Cardiac septum (tissue), 1 donor: ENCODE results near the gene PANK3. TPM values are rescaled to one million over a fixed set of nuclear protein-coding genes. Genes with fewer than 3 reads are reported as not detected.

Source experiments
- DNase-seq: peaks from one replicate; pipeline ENCODE4 v3.0.0-alpha.2; 2020; ENCODE audit warnings: low spot score
- intact Hi-C: fragments of 100-400 bp; cut with DNase I; formaldehyde crosslinking; loops from one replicate; pipeline ENCODE4 v1.14.0; 2022
- microRNA-seq: library from miRNA; unstranded; fragments of <30 nt; microRNA quantifications from one replicate; pipeline ENCODE4 v1.2.0, GENCODE V29; 2020
- total RNA-seq: library from RNA; stranded (reverse); fragmentation: NEBNext Ultra II Directional; extraction: Animal tissue kit (Norgen Biotek cat#: 25700); gene quantifications from one replicate; pipeline ENCODE4 v1.2.1, GENCODE V29; 2021
- donor health status: DM: no; HTN: no; CAD: no.

PANK3 gene
- total RNA-seq, 1 donor from 2014 or later = 44.9 TPM

GRCh38 chr5:168502563-168503237 is 76.5 kb downstream of the PANK3 start:
- DNase-seq = no peak
- intact Hi-C loops = no loop called here

Small RNAs within 50 kb of the gene (microRNA-seq; reads per million reads assigned to microRNA genes)
- not detected for gene MIR103A1
- not detected for gene MIR103B1

Other genes starting within 250 kb of the PANK3 start
- gene RARS1, start 92.9 kb downstream of the PANK3 start, total RNA-seq = 47.4 TPM
- 1.5 TPM for gene FBLL1, start 50.1 kb downstream of the PANK3 start, total RNA-seq